ENCODE results near the gene CAMSAP3.

CAMSAP3 gene

DNA sequence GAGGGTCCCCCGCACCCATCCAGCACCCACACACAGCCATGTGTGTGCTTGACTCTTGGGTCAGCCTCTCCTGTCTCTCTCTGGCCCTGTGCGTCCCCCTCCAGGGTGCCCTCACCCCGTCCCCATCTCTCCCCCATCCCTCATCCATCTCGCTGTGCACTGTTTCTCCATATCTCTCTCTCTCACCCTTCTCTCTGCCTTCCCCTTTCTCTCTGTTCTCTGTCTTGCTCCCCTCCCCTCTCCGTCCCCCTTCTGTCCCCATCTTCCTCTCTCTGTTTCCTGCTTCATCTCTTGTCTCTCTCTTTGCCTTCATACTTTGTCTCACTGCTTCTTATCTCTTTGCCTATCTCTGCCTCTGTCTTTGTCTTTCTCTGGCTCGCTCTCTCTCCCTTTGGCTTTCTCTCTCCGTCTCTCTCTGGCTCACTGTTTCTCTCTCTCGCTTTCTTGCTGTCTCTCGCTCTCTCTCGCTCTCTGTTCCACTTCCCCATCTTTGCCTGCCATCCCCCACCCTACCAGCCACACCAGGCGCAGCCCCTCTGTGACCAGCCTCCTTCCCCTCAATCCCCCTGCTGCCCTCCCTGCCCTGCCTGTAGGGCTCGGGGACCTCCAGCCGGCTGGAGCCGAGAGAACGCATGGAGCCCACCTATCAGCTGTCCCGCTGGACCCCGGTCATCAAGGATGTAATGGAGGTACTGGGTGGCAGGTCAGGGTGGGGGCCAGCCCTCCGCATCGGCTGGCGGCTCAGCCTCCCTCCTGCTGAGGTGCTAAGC lies 50.2 kb downstream of the CAMSAP3 start:
- no peak for DNase-seq (ENCODE audit: low spot score)
- in situ Hi-C loops (cut with MboI; ENCODE audit: low pct_unique_long_range_greater_than_20kb, low sequenced_read_pairs, unreplicated experiment) = no loop called here

DNA sequence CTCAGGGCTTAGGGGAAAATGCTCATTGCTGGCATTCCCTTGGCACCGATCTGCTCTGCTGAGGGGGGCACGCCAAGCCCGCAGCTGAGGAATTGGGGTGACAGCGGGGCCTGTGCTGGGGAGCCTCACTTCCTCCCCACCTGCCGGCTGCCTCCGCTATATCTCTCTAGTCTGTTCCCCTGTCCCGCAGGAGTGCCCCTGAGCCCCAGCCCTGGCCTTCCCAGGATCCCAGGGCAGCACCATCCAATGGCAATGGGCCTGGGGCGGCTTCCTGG lies 50.7 kb downstream of the CAMSAP3 start:
- TF ChIP-seq, protein P1, sequence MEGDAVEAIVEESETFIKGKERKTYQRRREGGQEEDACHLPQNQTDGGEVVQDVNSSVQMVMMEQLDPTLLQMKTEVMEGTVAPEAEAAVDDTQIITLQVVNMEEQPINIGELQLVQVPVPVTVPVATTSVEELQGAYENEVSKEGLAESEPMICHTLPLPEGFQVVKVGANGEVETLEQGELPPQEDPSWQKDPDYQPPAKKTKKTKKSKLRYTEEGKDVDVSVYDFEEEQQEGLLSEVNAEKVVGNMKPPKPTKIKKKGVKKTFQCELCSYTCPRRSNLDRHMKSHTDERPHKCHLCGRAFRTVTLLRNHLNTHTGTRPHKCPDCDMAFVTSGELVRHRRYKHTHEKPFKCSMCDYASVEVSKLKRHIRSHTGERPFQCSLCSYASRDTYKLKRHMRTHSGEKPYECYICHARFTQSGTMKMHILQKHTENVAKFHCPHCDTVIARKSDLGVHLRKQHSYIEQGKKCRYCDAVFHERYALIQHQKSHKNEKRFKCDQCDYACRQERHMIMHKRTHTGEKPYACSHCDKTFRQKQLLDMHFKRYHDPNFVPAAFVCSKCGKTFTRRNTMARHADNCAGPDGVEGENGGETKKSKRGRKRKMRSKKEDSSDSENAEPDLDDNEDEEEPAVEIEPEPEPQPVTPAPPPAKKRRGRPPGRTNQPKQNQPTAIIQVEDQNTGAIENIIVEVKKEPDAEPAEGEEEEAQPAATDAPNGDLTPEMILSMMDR (IDR thresholded peaks at IDR 0.05; ENCODE audit: extremely low read depth, insufficient read depth, missing control alignments) = no peak
- in situ Hi-C loops (cut with MboI; ENCODE audit: low pct_unique_long_range_greater_than_20kb, low sequenced_read_pairs, unreplicated experiment) = no loop called here
- no peak for DNase-seq (ENCODE audit: low spot score)

More for the DNA sequence above, 50.2 kb downstream of the CAMSAP3 start:
- TF ChIP-seq, protein P1 (IDR thresholded peaks at IDR 0.05; ENCODE audit: extremely low read depth, insufficient read depth, missing control alignments) = no peak

DNA sequence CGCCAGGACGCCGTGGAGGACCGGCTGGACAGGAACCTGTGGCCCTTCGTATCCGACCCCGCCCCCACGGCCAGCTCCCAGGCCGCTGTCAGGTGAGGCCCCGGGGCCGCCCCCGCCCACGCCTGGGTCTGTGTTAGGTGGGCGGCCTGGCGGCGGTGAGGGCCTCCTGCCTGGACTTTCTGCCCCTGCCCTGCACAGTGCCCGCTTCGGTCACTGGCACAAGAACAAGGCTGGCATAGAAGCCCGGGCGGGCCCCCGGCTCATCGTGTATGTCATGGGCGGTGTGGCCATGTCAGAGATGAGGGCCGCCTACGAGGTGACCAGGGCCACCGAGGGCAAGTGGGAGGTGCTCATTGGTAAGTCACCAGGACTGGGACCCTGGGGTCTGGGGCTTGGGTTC lies 51.5 kb downstream of the CAMSAP3 start:
- DNase-seq (ENCODE audit: low spot score) = no peak
- in situ Hi-C loops (cut with MboI; ENCODE audit: low pct_unique_long_range_greater_than_20kb, low sequenced_read_pairs, unreplicated experiment) = no loop called here

DNA sequence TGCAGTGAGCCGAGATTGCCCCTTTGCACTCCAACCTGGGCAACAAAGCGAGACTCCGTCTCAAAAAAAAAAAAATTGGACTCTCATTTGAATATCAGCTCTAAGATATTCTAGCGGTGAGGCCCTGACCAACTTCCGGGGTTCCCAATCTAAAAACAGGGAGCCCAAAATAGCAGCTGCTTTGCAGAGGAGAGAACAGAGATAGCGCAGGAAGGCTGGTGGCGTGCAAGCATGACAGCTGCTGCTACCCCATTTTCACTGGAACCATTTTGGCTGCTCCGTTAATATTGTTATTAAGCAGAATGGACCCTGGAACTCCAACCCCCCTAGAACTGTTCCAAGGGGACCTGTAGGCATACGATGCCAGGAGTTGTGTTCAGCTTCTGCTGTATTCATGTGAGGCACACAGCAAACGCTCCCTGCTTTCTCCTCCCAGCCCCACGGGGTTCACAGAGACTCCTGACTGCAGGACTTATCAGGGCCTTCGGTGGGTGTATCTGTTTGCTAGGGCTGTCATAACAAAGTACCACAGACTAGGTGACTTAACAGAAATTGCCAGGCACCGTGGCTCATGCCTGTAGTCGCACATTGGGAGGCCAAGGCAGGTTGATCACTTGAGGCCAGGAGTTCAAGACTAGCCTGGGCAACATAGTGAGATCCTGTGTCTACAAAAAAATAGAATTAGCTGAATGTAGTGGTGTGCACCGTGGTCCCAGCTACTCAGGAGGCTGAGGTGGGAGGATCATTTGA lies 52.8 kb downstream of the CAMSAP3 start:
- TF ChIP-seq, protein P1 (IDR thresholded peaks at IDR 0.05; ENCODE audit: extremely low read depth, insufficient read depth, missing control alignments) = no peak
- DNase-seq (ENCODE audit: low spot score) = no peak
- in situ Hi-C loops (cut with MboI; ENCODE audit: low pct_unique_long_range_greater_than_20kb, low sequenced_read_pairs, unreplicated experiment) = no loop called here

More for the DNA sequence above, 51.5 kb downstream of the CAMSAP3 start:
- TF ChIP-seq, protein P1 (IDR thresholded peaks at IDR 0.05; ENCODE audit: extremely low read depth, insufficient read depth, missing control alignments) = no peak

DNA sequence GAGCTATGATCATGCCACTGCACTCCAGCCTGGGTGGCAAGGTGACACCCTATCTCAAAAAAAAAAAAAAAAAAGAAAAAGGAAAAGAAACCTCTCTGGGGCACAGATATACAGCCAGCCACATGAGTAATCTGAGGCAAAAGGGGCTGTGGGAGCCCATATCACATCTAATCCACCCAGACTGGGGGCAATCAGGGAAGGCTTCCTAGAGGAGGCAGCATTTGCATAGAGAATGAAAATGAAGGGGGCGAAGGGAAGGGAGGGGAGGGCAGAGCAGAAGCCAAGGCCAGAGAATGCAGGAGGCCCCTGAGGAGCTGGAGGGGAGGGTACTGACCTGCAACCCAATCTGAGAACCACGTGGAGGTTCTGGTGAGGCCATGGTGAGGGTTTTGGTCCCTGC lies 54.5 kb downstream of the CAMSAP3 start:
- in situ Hi-C loops (cut with MboI; ENCODE audit: low pct_unique_long_range_greater_than_20kb, low sequenced_read_pairs, unreplicated experiment) = no loop called here
- DNase-seq (ENCODE audit: low spot score) = no peak
- TF ChIP-seq, protein P1 (IDR thresholded peaks at IDR 0.05; ENCODE audit: extremely low read depth, insufficient read depth, missing control alignments) = no peak

DNA sequence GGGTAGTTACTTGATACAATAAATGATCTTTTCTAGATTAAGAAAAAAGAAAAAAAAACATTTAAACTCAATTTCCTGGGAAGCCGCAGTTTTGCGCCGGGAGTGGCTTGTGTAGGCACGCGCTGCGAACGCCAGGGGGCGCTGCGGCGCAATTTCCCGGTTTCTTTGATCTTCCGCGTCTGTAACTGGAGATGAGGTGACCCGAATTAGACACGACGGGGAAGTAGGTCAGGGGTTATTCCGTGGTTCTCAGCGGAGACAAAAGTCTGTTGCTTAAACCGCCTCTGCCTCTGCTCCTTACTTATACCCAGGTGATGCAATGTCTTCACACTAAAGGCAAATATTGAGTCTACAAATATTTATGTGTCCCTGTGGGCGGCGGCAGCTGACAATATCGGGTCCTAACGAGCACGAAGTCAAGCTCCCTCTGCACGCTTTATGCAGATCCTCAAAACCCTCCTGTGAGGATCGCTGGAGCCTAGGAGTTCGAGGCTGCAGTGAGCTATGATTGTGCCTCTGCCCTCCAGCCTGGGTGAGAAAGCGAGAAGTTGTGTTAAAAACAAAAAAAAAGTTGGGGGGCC lies 56.5 kb downstream of the CAMSAP3 start:
- DNase-seq (ENCODE audit: low spot score) = peak; percentile 88
- in situ Hi-C loops (cut with MboI; ENCODE audit: low pct_unique_long_range_greater_than_20kb, low sequenced_read_pairs, unreplicated experiment) = no loop called here
- TF ChIP-seq, protein P1 (IDR thresholded peaks at IDR 0.05; ENCODE audit: extremely low read depth, insufficient read depth, missing control alignments) = peak; percentile 90

Data from GM13977 (cell line).